GM13977 (cell line): Measurements from ENCODE around the gene SHANK2.

Experiments used
- DNase-seq: peaks from one replicate; pipeline ENCODE4 v3.0.0; 2012; ENCODE audit warnings: low spot score
- CTCF ChIP-seq: IDR thresholded peaks from 2 replicates; pipeline ENCODE4 v1.5.1; 2012; ENCODE audit warnings: mild to moderate bottlenecking, control low read depth; ENCODE audit not compliant: insufficient read depth; ENCODE audit errors: extremely low read depth, missing control alignments
- in situ Hi-C: fragments of 300-500 bp; cut with MboI; formaldehyde crosslinking; loops from one replicate; pipeline ENCODE4 v1.12.0; 2022; ENCODE audit warnings: low sequenced_read_pairs, low pct_unique_long_range_greater_than_20kb, mixed read lengths, inconsistent platforms; ENCODE audit not compliant: unreplicated experiment

SHANK2 gene

GRCh38 chr11:71245601-71246391 lies 6.6 kb downstream of the SHANK2 start:
- in situ Hi-C loops, result no loop called here
- DNase-seq, result no peak
- no peak for TF ChIP-seq CTCF

DNA sequence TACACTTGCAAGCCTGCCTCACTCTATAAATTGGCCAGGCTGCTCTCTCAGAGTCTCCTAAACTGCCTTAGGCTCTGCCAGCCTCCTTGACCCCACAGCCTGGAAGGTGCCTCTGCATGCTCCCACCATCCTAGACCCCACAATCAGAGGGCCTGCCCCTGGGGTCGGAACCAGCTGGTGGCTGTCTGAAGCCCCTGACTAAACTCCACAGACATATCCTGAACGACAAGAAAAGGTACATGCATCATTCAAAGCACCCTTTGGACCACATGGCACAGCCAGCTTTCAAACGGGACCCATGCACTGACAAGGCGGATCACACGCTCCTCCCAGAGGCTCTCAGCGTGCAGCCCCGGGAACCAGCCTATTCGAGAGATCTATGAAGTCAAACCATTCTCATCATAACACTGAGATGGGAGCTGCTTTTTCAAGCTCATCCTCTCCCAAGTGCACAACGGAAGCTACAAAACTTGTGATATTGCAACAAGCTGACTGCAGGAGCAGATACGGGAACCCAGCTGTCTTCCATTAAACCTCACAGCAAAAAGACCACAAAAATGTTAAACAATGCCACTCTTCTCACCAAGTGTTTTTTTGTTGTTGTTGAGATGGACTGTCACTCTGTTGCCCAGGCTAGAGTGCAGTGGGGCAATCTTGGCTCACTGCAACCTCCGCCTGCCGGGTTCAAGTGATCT lies 8.1 kb downstream of the SHANK2 start:
- in situ Hi-C loops, result no loop called here
- no peak for DNase-seq

GRCh38 chr11:71242391-71242790 lies 10.0 kb downstream of the SHANK2 start:
- in situ Hi-C loops, result no loop called here
- no peak for DNase-seq
- TF ChIP-seq CTCF, result no peak

More for the DNA sequence above, 8.1 kb downstream of the SHANK2 start:
- TF ChIP-seq CTCF, result no peak

DNA sequence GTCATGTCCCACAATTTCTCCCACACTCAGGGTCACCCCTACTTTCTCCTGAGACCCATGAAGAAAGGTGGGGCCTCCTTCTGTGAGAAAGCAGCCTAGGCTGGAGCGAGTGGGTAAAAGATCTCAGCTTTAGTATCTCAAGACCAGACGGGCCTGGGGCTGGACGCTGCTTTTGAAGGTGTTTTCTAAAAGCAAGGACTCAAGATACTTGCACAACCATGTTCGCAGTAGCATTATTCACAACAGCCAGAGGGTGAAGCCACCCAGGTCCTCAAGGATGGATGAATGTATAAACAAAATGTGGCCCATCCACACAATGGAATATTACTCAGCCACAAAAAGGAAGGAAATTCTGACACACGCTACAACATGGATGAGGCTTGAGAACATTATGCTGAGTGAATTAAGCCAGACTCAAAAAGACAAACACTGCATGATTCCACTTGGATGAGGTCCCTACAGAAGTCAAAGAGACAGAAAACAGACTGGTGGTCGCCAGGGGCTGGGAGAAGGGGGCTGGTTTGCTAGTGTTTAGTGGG lies 10.6 kb downstream of the SHANK2 start:
- no peak for DNase-seq
- in situ Hi-C loops, result no loop called here
- no peak for TF ChIP-seq CTCF

DNA sequence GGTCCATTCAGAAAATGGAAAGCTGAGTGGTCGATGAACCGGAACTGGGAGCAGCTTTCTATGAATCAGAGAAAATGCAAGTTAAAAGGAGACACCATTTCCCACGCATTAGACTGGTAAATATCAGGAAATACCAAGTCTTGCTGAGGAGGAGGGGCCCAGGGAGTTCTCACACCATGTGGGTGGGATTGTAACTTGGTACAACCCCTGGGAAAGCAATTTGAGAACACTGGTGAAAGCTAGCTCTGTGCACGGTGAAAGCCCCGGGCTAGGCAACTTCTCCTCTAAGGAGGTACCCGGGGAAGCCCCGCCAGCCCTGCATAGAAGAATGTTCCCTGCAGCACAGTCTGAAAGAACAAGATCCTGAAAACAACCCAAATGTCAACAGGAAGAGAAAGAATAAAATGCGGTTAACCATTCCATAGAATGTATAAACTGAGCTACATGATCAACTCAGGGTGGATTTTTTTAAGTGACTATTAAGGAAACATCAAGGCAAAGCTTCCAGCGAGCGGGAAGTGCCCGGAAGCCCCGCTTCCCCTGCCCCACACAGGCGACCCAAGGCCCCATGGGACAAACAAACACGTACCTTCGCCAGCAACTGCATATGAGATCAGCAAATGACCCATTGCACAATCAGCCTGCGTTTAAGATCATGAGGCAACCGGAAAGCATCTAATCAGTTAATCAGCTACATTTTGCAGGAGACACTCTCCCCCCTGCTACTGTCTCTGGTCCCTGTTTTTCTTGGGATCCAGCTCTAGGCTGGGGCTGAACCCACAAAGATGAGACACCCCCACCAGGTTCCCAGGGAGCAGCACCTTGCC lies 11.3 kb downstream of the SHANK2 start:
- no peak for TF ChIP-seq CTCF
- no peak for DNase-seq
- in situ Hi-C loops, result no loop called here

DNA sequence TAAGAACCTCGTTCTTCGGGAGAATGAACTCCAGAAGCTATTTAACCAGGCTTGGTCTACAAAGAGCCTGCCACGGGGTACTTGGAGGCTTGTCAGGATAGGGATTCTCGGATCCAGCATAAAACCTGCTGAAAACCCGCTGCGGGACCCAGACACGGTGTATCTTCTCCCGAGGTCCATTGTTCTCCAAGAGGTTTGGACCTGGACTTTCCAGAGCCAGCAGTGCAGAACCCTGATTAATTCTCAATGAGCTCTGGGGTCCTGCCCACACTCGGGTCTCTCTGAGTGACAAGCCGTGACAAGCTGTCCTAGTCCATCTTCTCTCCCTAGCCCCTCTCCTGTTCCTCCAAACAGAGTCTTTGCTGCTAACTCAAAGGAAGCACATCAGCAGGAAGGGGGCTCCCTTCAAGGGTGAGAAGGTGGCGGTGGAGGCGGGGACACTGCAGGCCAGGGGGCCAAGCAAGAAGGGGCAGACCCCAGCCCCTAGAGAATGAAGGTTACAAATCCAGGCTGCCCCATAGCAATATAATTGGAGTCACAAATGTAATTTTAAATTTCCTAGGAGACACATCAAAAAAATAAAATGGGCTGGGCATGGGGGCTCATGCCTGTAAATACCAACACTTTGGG lies 12.2 kb downstream of the SHANK2 start:
- TF ChIP-seq CTCF, result no peak
- in situ Hi-C loops, result no loop called here
- no peak for DNase-seq
